IMR-90 (cell line): ENCODE results near the gene NAXE. TPM values are rescaled to one million over a fixed set of nuclear protein-coding genes. Genes with fewer than 3 reads are reported as not detected.
A peak's percentile ranks its signal among the peaks of the same experiment; 100 is the strongest.

ENCODE experiments used
- ATAC-seq: fragments of 200-7000 bp; cut with Tn5 transposase; 2 replicates; pipeline ENCODE4 v1.9.1; 2020; ENCODE audit warnings: low read depth, mild to moderate bottlenecking, moderate library complexity
- BruUV-seq: library from RNA; stranded (reverse); fragments of 400-500 nt; replicated peaks from 2 replicates; lab custom pipeline; 2021; lab: Mats Ljungman, UMichigan
- CTCF ChIA-PET: fragments of 300-600 bp; formaldehyde crosslinking; extraction: SDS; loops from one replicate; lab custom pipeline; 2021; ENCODE audit warnings: antibody characterized with exemption; lab: Yijun Ruan, JAX
- POLR2A ChIA-PET: fragments of 300-600 bp; sonication (Branson Sonifier 250); formaldehyde crosslinking; loops from one replicate; lab custom pipeline; 2022; ENCODE audit warnings: antibody characterized with exemption; ENCODE audit not compliant: unreplicated experiment; lab: Charles Lee
- DNase-seq: peaks from one replicate; pipeline ENCODE4 v3.0.0; 2013
- H2AFZ ChIP-seq: replicated peaks from 2 replicates; pipeline ENCODE3; 2013; ENCODE audit warnings: low read length, mild to moderate bottlenecking; ENCODE audit not compliant: poor library complexity
- H2AK5ac ChIP-seq: 2 replicates; pipeline ENCODE4 v1.6.1; 2013; ENCODE audit warnings: low read depth, low read length, inconsistent platforms
- H2AK9ac ChIP-seq: replicated peaks from 2 replicates; pipeline ENCODE3; 2013; ENCODE audit warnings: mild to moderate bottlenecking, low read depth, low read length, moderate library complexity; ENCODE audit not compliant: poor library complexity
- H2BK120ac ChIP-seq: 2 replicates; pipeline ENCODE4 v1.6.1; 2013; ENCODE audit warnings: low read depth, low read length, inconsistent platforms
- H2BK15ac ChIP-seq: 3 replicates; pipeline ENCODE4 v1.6.1; 2013; ENCODE audit warnings: low read depth, low read length, inconsistent platforms
- H2BK20ac ChIP-seq: 2 replicates; pipeline ENCODE4 v1.6.1; 2013; ENCODE audit warnings: low read depth, mild to moderate bottlenecking, inconsistent platforms, low read length, moderate library complexity
- H2BK5ac ChIP-seq: 2 replicates; pipeline ENCODE4 v1.6.1; 2013; ENCODE audit warnings: mild to moderate bottlenecking, low read depth, low read length, inconsistent platforms; ENCODE audit not compliant: poor library complexity, severe bottlenecking
- H3K14ac ChIP-seq: replicated peaks from 2 replicates; pipeline ENCODE4 v1.6.1; 2013; ENCODE audit warnings: low read depth, low read length, inconsistent platforms
- H3K18ac ChIP-seq: 2 replicates; pipeline ENCODE4 v1.6.1; 2013; ENCODE audit warnings: low read depth, low read length, control low read depth
- H3K23ac ChIP-seq: 2 replicates; pipeline ENCODE4 v1.6.1; 2013; ENCODE audit warnings: low read depth, low read length, inconsistent platforms
- H3K27ac ChIP-seq: 2 replicates; pipeline ENCODE4 v1.5.1; 2013; ENCODE audit warnings: mild to moderate bottlenecking, control low read depth, low read length; ENCODE audit not compliant: insufficient read depth
- H3K27me3 ChIP-seq: 2 replicates; pipeline ENCODE4 v1.6.1; 2013; ENCODE audit warnings: low read length; ENCODE audit not compliant: control insufficient read depth, insufficient read depth
- H3K36me3 ChIP-seq: 2 replicates; pipeline ENCODE4 v1.6.1; 2013; ENCODE audit warnings: low read length, mixed read lengths; ENCODE audit not compliant: control insufficient read depth, insufficient read depth
- H3K4ac ChIP-seq: 2 replicates; pipeline ENCODE4 v1.6.1; 2013; ENCODE audit warnings: low read depth, low read length, inconsistent platforms
- H3K4me1 ChIP-seq: 2 replicates; pipeline ENCODE4 v1.6.1; 2013; ENCODE audit warnings: low read length, mixed read lengths; ENCODE audit not compliant: control insufficient read depth, insufficient read depth
- H3K4me2 ChIP-seq: 2 replicates; pipeline ENCODE4 v1.6.1; 2013; ENCODE audit warnings: low read depth, mild to moderate bottlenecking, control low read depth, low read length, moderate library complexity
- H3K4me3 ChIP-seq: 2 replicates; pipeline ENCODE4 v1.5.1; 2013; ENCODE audit warnings: low read depth, mild to moderate bottlenecking, control low read depth, low read length, moderate library complexity; ENCODE audit not compliant: insufficient read depth
- H3K56ac ChIP-seq: 2 replicates; pipeline ENCODE4 v1.6.1; 2013; ENCODE audit warnings: low read length, inconsistent platforms; ENCODE audit not compliant: insufficient read depth; ENCODE audit errors: extremely low read depth
- H3K79me1 ChIP-seq, 2 experiments: 2 replicates each; pipeline ENCODE4 v1.6.1; 2013; ENCODE audit warnings: low read length in 2 of 2, inconsistent platforms in 1 of 2, low read depth in 1 of 2
- H3K9ac ChIP-seq: 2 replicates; pipeline ENCODE4 v1.6.1; 2013; ENCODE audit warnings: low read depth, low read length, control low read depth
- H3K9me1 ChIP-seq: 2 replicates; pipeline ENCODE4 v1.6.1; 2013; ENCODE audit warnings: low read length, inconsistent platforms; ENCODE audit not compliant: insufficient read depth
- H3K9me3 ChIP-seq: 2 replicates; pipeline ENCODE4 v1.6.1; 2013; ENCODE audit warnings: low read length; ENCODE audit not compliant: control insufficient read depth, insufficient read depth
- H4K20me1 ChIP-seq: 2 replicates; pipeline ENCODE4 v1.6.1; 2013; ENCODE audit warnings: low read length, inconsistent platforms; ENCODE audit not compliant: insufficient read depth
- H4K5ac ChIP-seq: 2 replicates; pipeline ENCODE4 v1.6.1; 2013; ENCODE audit warnings: mild to moderate bottlenecking, low read depth, low read length, control low read depth
- H4K8ac ChIP-seq, 2 experiments: 2 replicates each; pipeline ENCODE4 v1.6.1; 2013; ENCODE audit warnings: low read depth in 2 of 2, low read length in 2 of 2, control low read depth in 1 of 2, inconsistent platforms in 1 of 2
- H4K91ac ChIP-seq: 2 replicates; pipeline ENCODE4 v1.6.1; 2013; ENCODE audit warnings: low read depth, low read length, inconsistent platforms; ENCODE audit not compliant: insufficient read depth
- CEBPB ChIP-seq: IDR thresholded peaks from 2 replicates; pipeline ENCODE4 v1.6.1; 2012; ENCODE audit warnings: low read depth, low read length, improper control_type of control experiment
- WGBS, 2 experiments: methylation state at CpG; one replicate each; pipeline versions ENCODE4 v1.1.5 to v1.1.7; 2013; ENCODE audit warnings: missing lambda C conversion rate in 2 of 2; ENCODE audit not compliant: insufficient read length in 1 of 2; ENCODE audit errors: extremely low coverage in 2 of 2; 5-methylcytosine and 5-hydroxymethylcytosine counted together
- dilution Hi-C: fragments of 300-500 bp; cut with HindIII; formaldehyde crosslinking; loops from one replicate; pipeline ENCODE4 v1.14.3; 2018; ENCODE audit warnings: low sequenced_read_pairs; ENCODE audit not compliant: unreplicated experiment
- in situ Hi-C: fragments of 300-500 bp; cut with MboI; formaldehyde crosslinking; loops from 3 replicates; pipeline ENCODE4 v1.14.3; 2019; ENCODE audit warnings: low sequenced_read_pairs, inconsistent platforms, mixed read lengths
- intact Hi-C: fragments of 100-400 bp; cut with micrococcal nuclease; formaldehyde crosslinking; loops from 2 replicates; pipeline ENCODE4 v1.10.0; 2022
- polyA plus RNA-seq, 3 experiments: library from polyadenylated mRNA; depleted of rRNA; stranded (reverse); fragments of >200 nt; gene quantifications; 2 replicates each; pipeline ENCODE4 v1.2.3, GENCODE V29; 2012; ENCODE audit warnings: low replicate concordance in 1 of 3
- total RNA-seq: library from RNA; depleted of rRNA; stranded (reverse); fragments of >200 nt; gene quantifications from 2 replicates; pipeline ENCODE4 v1.2.3, GENCODE V29; 2012
- TF ChIP-seq, protein P1 (sequence below): conservative IDR thresholded peaks from 2 replicates; pipeline ENCODE4 v1.5.1; 2012; ENCODE audit warnings: mild to moderate bottlenecking, low read depth, low read length, improper control_type of control experiment

Gene NAXE
- total and polyA plus RNA-seq, 2 of the 4 experiments (the other 2 are of a cell fraction) = 61.0 to 74.2 TPM

DNA sequence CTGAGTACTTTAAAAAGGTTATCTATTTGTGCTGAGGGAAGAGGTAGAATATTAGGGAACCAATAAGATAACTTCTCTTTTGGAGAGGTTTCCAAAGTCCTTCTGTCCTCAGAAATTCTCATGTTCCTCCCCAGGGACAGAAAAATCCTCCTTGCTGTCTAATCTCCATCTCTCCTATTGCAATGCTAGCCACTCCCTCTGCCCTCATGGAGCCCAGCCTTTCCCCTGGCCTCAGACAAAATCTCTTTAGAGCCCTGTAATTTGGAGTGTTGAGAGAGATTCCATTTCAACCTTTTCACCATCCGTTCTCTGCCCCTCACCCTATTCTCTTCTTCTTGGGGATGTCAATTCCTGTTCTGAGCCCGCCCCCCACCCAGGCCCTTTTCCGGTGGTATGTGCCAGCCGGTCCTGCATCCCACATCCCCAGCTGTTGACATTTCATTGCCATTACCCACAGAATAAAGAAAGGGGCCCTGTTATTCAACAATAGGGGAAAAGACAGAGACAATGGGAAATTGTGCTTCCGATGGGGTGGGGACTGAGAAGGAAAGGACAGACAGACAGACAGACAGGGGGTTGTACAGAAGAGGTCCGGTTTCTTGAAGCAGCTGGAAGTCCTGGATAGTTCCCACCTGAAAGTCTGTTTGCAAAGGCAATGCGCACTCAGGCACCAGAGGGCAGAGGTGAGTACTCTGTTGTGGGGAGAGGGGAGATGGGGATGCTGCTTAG is 27.4 kb downstream of the NAXE start, which contains the start of gene HAPLN2:
HAPLN2 (plus strand) TSS at position 563 of the 729 bp plus-strand sequence. CDS start 4,076 bp downstream, outside the sequence.
- H3K4me1 ChIP-seq = peaks cover 4% of the 10 kb centered on the region; the same call in 1 of the 2 replicates
- peak; percentile 32; the same call in 1 of the 2 replicates for ATAC-seq
- H3K4ac ChIP-seq = no peak within 1 kb of the TSS
- no peak within 1 kb of the TSS for H2AK9ac ChIP-seq
- H3K79me1 ChIP-seq = no peaks in the 10 kb centered on the region
- no peak within 1 kb of the TSS for H2BK20ac ChIP-seq
- H4K20me1 ChIP-seq = no peaks in the 10 kb centered on the region; the same call in 1 of the 2 replicates
- H2AFZ ChIP-seq = no peak within 1 kb of the TSS
- H3K18ac ChIP-seq = no peak within 1 kb of the TSS
- no peaks in the 10 kb centered on the region for H3K36me3 ChIP-seq
- TF ChIP-seq, protein P1, sequence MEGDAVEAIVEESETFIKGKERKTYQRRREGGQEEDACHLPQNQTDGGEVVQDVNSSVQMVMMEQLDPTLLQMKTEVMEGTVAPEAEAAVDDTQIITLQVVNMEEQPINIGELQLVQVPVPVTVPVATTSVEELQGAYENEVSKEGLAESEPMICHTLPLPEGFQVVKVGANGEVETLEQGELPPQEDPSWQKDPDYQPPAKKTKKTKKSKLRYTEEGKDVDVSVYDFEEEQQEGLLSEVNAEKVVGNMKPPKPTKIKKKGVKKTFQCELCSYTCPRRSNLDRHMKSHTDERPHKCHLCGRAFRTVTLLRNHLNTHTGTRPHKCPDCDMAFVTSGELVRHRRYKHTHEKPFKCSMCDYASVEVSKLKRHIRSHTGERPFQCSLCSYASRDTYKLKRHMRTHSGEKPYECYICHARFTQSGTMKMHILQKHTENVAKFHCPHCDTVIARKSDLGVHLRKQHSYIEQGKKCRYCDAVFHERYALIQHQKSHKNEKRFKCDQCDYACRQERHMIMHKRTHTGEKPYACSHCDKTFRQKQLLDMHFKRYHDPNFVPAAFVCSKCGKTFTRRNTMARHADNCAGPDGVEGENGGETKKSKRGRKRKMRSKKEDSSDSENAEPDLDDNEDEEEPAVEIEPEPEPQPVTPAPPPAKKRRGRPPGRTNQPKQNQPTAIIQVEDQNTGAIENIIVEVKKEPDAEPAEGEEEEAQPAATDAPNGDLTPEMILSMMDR = peak; percentile 20; the same call in 1 of the 2 replicates
- TF ChIP-seq CEBPB = no peak
- BruUV-seq = no TSS peak
- ChIA-PET POLR2A (no interaction called here), CTCF (interaction anchor here (1.3 kb wide), 1 partner anchor 107 kb away, joined by 4 read pairs; no protein-coding TSS in a partner anchor)
- H4K8ac ChIP-seq = no peak within 1 kb of the TSS
- in situ Hi-C loops (no loop called here), dilution Hi-C loops (no loop called here), intact Hi-C loops (no loop called here)
- H3K27ac ChIP-seq = no peak within 1 kb of the TSS
- no peak within 1 kb of the TSS for H3K4me3 ChIP-seq
- no peak within 1 kb of the TSS for H3K14ac ChIP-seq
- H3K27me3 ChIP-seq = peaks cover 67% of the 10 kb centered on the region
- no peak within 1 kb of the TSS for H2BK15ac ChIP-seq
- H2BK5ac ChIP-seq = no peak within 1 kb of the TSS
- H3K9me1 ChIP-seq = no peaks in the 10 kb centered on the region
- no peak within 1 kb of the TSS for H3K9ac ChIP-seq
- no peak within 1 kb of the TSS for H3K4me2 ChIP-seq
- no peak for DNase-seq
- H4K5ac ChIP-seq = no peak within 1 kb of the TSS
- no peak within 1 kb of the TSS for H4K91ac ChIP-seq
- H3K23ac ChIP-seq = no peak within 1 kb of the TSS
- no peak within 1 kb of the TSS for H2AK5ac ChIP-seq
- no CpG with 5 or more reads among the region's 7 CpGs for WGBS, 2 experiments
- H3K9me3 ChIP-seq = no peaks in the 10 kb centered on the region
- H3K56ac ChIP-seq = no peak within 1 kb of the TSS
- no peak within 1 kb of the TSS for H2BK120ac ChIP-seq
